Mucosa of descending colon (tissue), 3 donors: ENCODE measurements around the gene PCBP1. TPM values are rescaled to one million over a fixed set of nuclear protein-coding genes. Genes with fewer than 3 reads are reported as not detected.

ENCODE experiments used
- total RNA-seq, 3 donors: library from RNA; stranded (reverse); fragmentation: NEBNext Ultra II Directional in 2 of 3; extraction: Animal tissue kit (Norgen Biotek cat#: 25700) in 2 of 3; gene quantifications; one replicate each; pipeline versions ENCODE4 v1.2.1 to v1.2.4, GENCODE V29; 2021 to 2023
- donor health status: DM: no; HTN: no; CAD: no; lungs with moderate emphysema.
- donor health status: DM: no; HTN: no; CAD: no.
- donor health status: DM: no; HTN: yes; CAD: no.

PCBP1 gene
- total RNA-seq, 3 donors from 2014 or later = 243 to 383 (median 266) TPM

Other genes with a start within 250 kb of the PCBP1 start
- 10 to 100 TPM; 23.9 to 37.5 (median 34.5) TPM for gene SNRNP27, start 193.5 kb upstream of the PCBP1 start, total RNA-seq
- gene MXD1, start 172.4 kb upstream of the PCBP1 start, total RNA-seq = 100 to 1,000 TPM in 2 of 3 donors, 10 to 100 TPM in 1; 98.6 to 202 (median 122) TPM
- gene ASPRV1, start 125.8 kb upstream of the PCBP1 start, total RNA-seq = 1 to 10 TPM in 1 of 3 donors, under 1 TPM in 2; 0.55 to 1.1 (median 0.55) TPM
- gene C2orf42, start 103.5 kb downstream of the PCBP1 start, total RNA-seq = 10 to 100 TPM in 2 of 3 donors, 1 to 10 TPM in 1; 7.6 to 17.2 (median 12.2) TPM
- gene TIA1, start 161.2 kb downstream of the PCBP1 start, total RNA-seq = 100 to 1,000 TPM in 2 of 3 donors, 10 to 100 TPM in 1; 83.0 to 135 (median 115) TPM
- gene PCYOX1, start 170.7 kb downstream of the PCBP1 start, total RNA-seq = 10 to 100 TPM; 39.1 to 83.0 (median 52.2) TPM
- gene SNRPG, start 206.3 kb downstream of the PCBP1 start, total RNA-seq = 100 to 1,000 TPM in 1 of 3 donors, 10 to 100 TPM in 2; 76.6 to 117 (median 94.5) TPM
- gene FAM136A, start 214.6 kb downstream of the PCBP1 start, total RNA-seq = 10 to 100 TPM; 29.8 to 51.7 (median 33.5) TPM